GM23338 (cell line): ENCODE results near the gene CCDC40. TPM values are rescaled to one million over a fixed set of nuclear protein-coding genes. Genes with fewer than 3 reads are reported as not detected.

ENCODE experiments used
- ATAC-seq: fragments of 200-7000 bp; cut with Tn5 transposase; 3 replicates; pipeline ENCODE4 v1.9.1; 2020
- DNase-seq: peaks from one replicate; pipeline ENCODE4 v3.0.0-alpha.2; 2015; ENCODE audit warnings: low spot score
- H2AFZ ChIP-seq: fragments of 200-600 bp; sonication (generic); 2 replicates; pipeline ENCODE4 v1.8.0; 2016; ENCODE audit warnings: antibody characterized with exemption, mild to moderate bottlenecking, moderate library complexity
- H3F3A ChIP-seq: fragments of 200-600 bp; sonication (generic); replicated peaks from 2 replicates; pipeline ENCODE4 v1.8.0; 2017; ENCODE audit warnings: antibody characterized with exemption, mixed run types, low read depth
- H3K27ac ChIP-seq: fragments of 200-600 bp; sonication (generic); 2 replicates; pipeline ENCODE4 v1.6.1; 2016; ENCODE audit warnings: low read depth
- H3K27me3 ChIP-seq: fragments of 200-600 bp; sonication (generic); 2 replicates; pipeline ENCODE4 v1.8.0; 2016; ENCODE audit warnings: mild to moderate bottlenecking, mixed run types, moderate library complexity; ENCODE audit not compliant: insufficient read depth
- H3K36me3 ChIP-seq: fragments of 200-600 bp; sonication (generic); 2 replicates; pipeline ENCODE4 v1.8.0; 2016; ENCODE audit warnings: mild to moderate bottlenecking; ENCODE audit not compliant: insufficient read depth
- H3K4me1 ChIP-seq: fragments of 200-600 bp; sonication (generic); 2 replicates; pipeline ENCODE4 v1.8.0; 2016; ENCODE audit warnings: mild to moderate bottlenecking, moderate library complexity; ENCODE audit not compliant: insufficient read depth
- H3K4me2 ChIP-seq: fragments of 200-600 bp; sonication (generic); 2 replicates; pipeline ENCODE4 v1.7.1; 2017; ENCODE audit warnings: mixed run types
- H3K4me3 ChIP-seq: fragments of 200-600 bp; sonication (generic); 2 replicates; pipeline ENCODE4 v1.6.1; 2016; ENCODE audit warnings: mixed run types
- H3K79me2 ChIP-seq: fragments of 200-600 bp; sonication (generic); replicated peaks from 2 replicates; pipeline ENCODE4 v1.8.0; 2017; ENCODE audit warnings: mild to moderate bottlenecking; ENCODE audit not compliant: insufficient read depth
- H3K9me2 ChIP-seq: fragments of 200-600 bp; sonication (generic); 2 replicates; pipeline ENCODE4 v1.8.0; 2017; ENCODE audit not compliant: insufficient read depth
- H4K20me1 ChIP-seq: fragments of 200-600 bp; sonication (generic); replicated peaks from 2 replicates; pipeline ENCODE4 v1.8.0; 2017; ENCODE audit warnings: mild to moderate bottlenecking; ENCODE audit not compliant: insufficient read depth
- H3K27ac Mint-ChIP-seq: 2 replicates; pipeline ENCODE4 v1.8.0; 2020; ENCODE audit warnings: inconsistent platforms, mild to moderate bottlenecking, moderate library complexity, mixed read lengths
- H3K27me3 Mint-ChIP-seq: 3 replicates; pipeline ENCODE4 v1.8.0; 2022; ENCODE audit warnings: low read depth, mild to moderate bottlenecking, moderate library complexity, mixed read lengths, inconsistent platforms; ENCODE audit not compliant: insufficient read depth, poor library complexity
- H3K36me3 Mint-ChIP-seq: 3 replicates; pipeline ENCODE4 v1.8.0; 2021; ENCODE audit warnings: low read depth, mild to moderate bottlenecking, inconsistent platforms, moderate library complexity, mixed read lengths
- H3K4me1 Mint-ChIP-seq: 3 replicates; pipeline ENCODE4 v1.8.0; 2020; ENCODE audit warnings: mild to moderate bottlenecking, inconsistent platforms, mixed read lengths
- H3K4me3 Mint-ChIP-seq: 3 replicates; pipeline ENCODE4 v1.8.0; 2021; ENCODE audit warnings: moderate library complexity, mild to moderate bottlenecking, inconsistent platforms, mixed read lengths
- H3K9me3 Mint-ChIP-seq: 3 replicates; pipeline ENCODE4 v1.8.0; 2020; ENCODE audit warnings: moderate library complexity, mild to moderate bottlenecking, inconsistent platforms, mixed read lengths
- CREB1 ChIP-seq: fragments of 250-450 bp; sonication (Bioruptor Pico); IDR thresholded peaks from 2 replicates; pipeline ENCODE4 v1.5.0; 2020; ENCODE audit warnings: low read depth, mild to moderate bottlenecking, moderate library complexity
- EZH2 ChIP-seq: fragments of 200-600 bp; sonication (generic); IDR thresholded peaks from one replicate; pipeline ENCODE4 v1.8.0; 2017; ENCODE audit warnings: antibody characterized with exemption, mild to moderate bottlenecking, low read depth; ENCODE audit not compliant: unreplicated experiment
- EZH2phosphoT487 ChIP-seq: fragments of 200-600 bp; sonication (generic); IDR thresholded peaks from one replicate; pipeline ENCODE4 v1.8.1; 2018; ENCODE audit warnings: antibody characterized with exemption; ENCODE audit not compliant: unreplicated experiment
- JUNB ChIP-seq: IDR thresholded peaks from one replicate; pipeline ENCODE4 v1.6.1; 2016; ENCODE audit warnings: antibody characterized with exemption; ENCODE audit not compliant: unreplicated experiment
- NANOG ChIP-seq: IDR thresholded peaks from 2 replicates; pipeline ENCODE4 v1.6.1; 2016; ENCODE audit warnings: antibody characterized with exemption, borderline replicate concordance
- POLR2AphosphoS5 ChIP-seq: IDR thresholded peaks from 2 replicates; pipeline ENCODE4 v1.6.1; 2016; ENCODE audit warnings: antibody characterized with exemption, low read depth
- STAT1 ChIP-seq: IDR thresholded peaks from one replicate; pipeline ENCODE4 v1.6.1; 2016; ENCODE audit warnings: antibody characterized with exemption; ENCODE audit not compliant: unreplicated experiment
- ZNF114 ChIP-seq: fragments of 250-450 bp; sonication (Bioruptor Pico); IDR thresholded peaks from 2 replicates; pipeline ENCODE4 v1.5.0; 2020; ENCODE audit warnings: mild to moderate bottlenecking, moderate library complexity
- ZNF331 ChIP-seq: fragments of 250-450 bp; sonication (Bioruptor Pico); IDR thresholded peaks from 2 replicates; pipeline ENCODE4 v1.5.0; 2020; ENCODE audit warnings: low read depth, mild to moderate bottlenecking, moderate library complexity
- polyA plus RNA-seq: library from polyadenylated mRNA; unstranded; fragments of >200 nt; fragmentation: Nextera tagmentation; extraction: Ambion mirVana; gene quantifications from 2 replicates; pipeline ENCODE4 v1.2.1, GENCODE V29; 2016
- total RNA-seq: library from RNA; depleted of rRNA; stranded (reverse); fragments of >200 nt; shearing (Covaris generic); gene quantifications from 2 replicates; pipeline ENCODE4 v1.2.3, GENCODE V29; 2014
- TF ChIP-seq, protein P1 (sequence below): IDR thresholded peaks from 2 replicates; pipeline ENCODE4 v1.6.1; 2016; ENCODE audit warnings: antibody characterized with exemption
- TF ChIP-seq, protein P2 (sequence below): fragments of 250-450 bp; sonication (Bioruptor Pico); IDR thresholded peaks from 2 replicates; pipeline ENCODE4 v1.5.0; 2020; ENCODE audit warnings: mild to moderate bottlenecking, moderate library complexity
- TF ChIP-seq, protein P3 (sequence below), 2 experiments: fragments of 200-600 bp in 1 of 2; sonication (generic) in 1 of 2; conservative IDR thresholded peaks; 2 replicates each; pipeline versions ENCODE4 v1.5.1 to v1.6.1; 2016 to 2017; ENCODE audit warnings: antibody characterized with exemption in 2 of 2, low read depth in 2 of 2, mild to moderate bottlenecking in 2 of 2, moderate library complexity in 1 of 2

CCDC40 gene
- total and polyA plus RNA-seq, 2 experiments from 2014 or later: 7.6 to 8.1 TPM

DNA sequence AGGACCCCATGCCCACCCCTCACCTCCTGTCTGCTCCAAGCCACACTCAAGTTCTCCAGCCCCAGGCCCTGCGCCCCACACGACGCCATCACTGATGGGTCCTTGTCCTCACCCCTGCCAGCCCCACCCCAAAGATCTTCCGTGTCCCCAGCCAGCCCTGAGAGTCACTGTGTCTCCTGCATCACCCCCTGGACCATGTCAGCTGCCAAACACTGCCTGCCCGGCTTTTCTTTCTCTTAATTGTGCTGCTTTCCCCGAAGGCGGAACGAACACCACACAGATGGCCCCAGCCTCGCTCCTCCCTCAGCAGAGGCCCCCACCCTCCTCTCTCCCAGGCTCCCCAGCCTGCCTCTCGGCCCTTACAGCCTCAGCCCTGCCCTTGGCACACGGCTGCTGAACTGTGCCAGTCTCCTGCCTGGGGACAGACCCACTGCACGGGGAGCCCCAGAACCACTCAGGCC is 60.1 kb downstream of the CCDC40 start (continued):
- TF ChIP-seq, protein P1, sequence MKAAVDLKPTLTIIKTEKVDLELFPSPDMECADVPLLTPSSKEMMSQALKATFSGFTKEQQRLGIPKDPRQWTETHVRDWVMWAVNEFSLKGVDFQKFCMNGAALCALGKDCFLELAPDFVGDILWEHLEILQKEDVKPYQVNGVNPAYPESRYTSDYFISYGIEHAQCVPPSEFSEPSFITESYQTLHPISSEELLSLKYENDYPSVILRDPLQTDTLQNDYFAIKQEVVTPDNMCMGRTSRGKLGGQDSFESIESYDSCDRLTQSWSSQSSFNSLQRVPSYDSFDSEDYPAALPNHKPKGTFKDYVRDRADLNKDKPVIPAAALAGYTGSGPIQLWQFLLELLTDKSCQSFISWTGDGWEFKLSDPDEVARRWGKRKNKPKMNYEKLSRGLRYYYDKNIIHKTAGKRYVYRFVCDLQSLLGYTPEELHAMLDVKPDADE: no peak

DNA sequence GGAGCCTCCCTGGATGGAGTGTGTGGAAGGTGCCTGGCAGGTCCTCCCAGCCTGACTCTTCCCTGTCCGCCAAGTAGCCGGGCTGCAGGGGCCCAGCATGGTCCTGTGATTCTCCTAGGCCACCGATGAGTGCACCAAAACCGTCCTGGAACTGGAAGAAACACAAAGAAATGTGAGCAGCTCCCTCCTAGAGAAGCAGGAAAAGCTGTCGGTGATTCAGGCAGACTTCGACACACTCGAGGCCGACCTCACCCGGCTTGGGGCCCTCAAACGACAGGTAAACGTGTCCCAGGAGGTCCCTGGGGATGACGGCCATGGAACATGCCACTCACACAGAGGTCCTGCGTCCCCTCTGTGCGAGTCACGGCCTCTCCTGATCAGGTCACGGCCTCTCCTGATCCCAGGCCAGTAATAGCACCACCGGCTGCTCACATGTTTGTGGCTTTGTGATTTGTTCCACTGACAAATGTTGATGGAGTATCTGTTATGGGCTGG is 60.7 kb downstream of the CCDC40 start:
- Histone ChIP-seq H2AFZ (no peak overlapping the region), H3K4me3 (no peak overlapping the region), H3K4me2 (no peak overlapping the region), H3K9me2 (no peaks in the 10 kb centered on the region), H3K27ac (no peak overlapping the region), H3K36me3 (no peaks in the 10 kb centered on the region), H3K79me2 (0 out of 2 replicates have a peak, but pooled peaks cover under 1% of the 10 kb centered on the region), H4K20me1 (no peaks in the 10 kb centered on the region), H3F3A (0 out of 2 replicates have a peak, but pooled peaks cover 4% of the 10 kb centered on the region), H3K27me3 (peaks cover 8% of the 10 kb centered on the region; the same call in 1 of the 2 replicates), H3K4me1 (peaks cover 5% of the 10 kb centered on the region; the same call in 1 of the 2 replicates)
- no peaks in the 10 kb centered on the region; the same call in 2 of the 3 replicates for H3K36me3 Mint-ChIP-seq
- H3K27ac Mint-ChIP-seq: no peak overlapping the region
- ATAC-seq: no peak
- H3K9me3 Mint-ChIP-seq: no peaks in the 10 kb centered on the region; the same call in 2 of the 3 replicates
- H3K27me3 Mint-ChIP-seq: peaks cover 17% of the 10 kb centered on the region
- H3K4me1 Mint-ChIP-seq: peaks cover 5% of the 10 kb centered on the region
- H3K4me3 Mint-ChIP-seq: no peak overlapping the region
- no peak for DNase-seq
- TF ChIP-seq STAT1 (no peak), JUNB (no peak), ZNF331 (CRISPR knock-in tag) (no peak), EZH2 (no peak), CREB1 (CRISPR knock-in tag) (no peak), ZNF114 (CRISPR knock-in tag) (no peak), NANOG (no peak), POLR2AphosphoS5 (no peak), EZH2phosphoT487 (no peak)
- TF ChIP-seq, protein P2, sequence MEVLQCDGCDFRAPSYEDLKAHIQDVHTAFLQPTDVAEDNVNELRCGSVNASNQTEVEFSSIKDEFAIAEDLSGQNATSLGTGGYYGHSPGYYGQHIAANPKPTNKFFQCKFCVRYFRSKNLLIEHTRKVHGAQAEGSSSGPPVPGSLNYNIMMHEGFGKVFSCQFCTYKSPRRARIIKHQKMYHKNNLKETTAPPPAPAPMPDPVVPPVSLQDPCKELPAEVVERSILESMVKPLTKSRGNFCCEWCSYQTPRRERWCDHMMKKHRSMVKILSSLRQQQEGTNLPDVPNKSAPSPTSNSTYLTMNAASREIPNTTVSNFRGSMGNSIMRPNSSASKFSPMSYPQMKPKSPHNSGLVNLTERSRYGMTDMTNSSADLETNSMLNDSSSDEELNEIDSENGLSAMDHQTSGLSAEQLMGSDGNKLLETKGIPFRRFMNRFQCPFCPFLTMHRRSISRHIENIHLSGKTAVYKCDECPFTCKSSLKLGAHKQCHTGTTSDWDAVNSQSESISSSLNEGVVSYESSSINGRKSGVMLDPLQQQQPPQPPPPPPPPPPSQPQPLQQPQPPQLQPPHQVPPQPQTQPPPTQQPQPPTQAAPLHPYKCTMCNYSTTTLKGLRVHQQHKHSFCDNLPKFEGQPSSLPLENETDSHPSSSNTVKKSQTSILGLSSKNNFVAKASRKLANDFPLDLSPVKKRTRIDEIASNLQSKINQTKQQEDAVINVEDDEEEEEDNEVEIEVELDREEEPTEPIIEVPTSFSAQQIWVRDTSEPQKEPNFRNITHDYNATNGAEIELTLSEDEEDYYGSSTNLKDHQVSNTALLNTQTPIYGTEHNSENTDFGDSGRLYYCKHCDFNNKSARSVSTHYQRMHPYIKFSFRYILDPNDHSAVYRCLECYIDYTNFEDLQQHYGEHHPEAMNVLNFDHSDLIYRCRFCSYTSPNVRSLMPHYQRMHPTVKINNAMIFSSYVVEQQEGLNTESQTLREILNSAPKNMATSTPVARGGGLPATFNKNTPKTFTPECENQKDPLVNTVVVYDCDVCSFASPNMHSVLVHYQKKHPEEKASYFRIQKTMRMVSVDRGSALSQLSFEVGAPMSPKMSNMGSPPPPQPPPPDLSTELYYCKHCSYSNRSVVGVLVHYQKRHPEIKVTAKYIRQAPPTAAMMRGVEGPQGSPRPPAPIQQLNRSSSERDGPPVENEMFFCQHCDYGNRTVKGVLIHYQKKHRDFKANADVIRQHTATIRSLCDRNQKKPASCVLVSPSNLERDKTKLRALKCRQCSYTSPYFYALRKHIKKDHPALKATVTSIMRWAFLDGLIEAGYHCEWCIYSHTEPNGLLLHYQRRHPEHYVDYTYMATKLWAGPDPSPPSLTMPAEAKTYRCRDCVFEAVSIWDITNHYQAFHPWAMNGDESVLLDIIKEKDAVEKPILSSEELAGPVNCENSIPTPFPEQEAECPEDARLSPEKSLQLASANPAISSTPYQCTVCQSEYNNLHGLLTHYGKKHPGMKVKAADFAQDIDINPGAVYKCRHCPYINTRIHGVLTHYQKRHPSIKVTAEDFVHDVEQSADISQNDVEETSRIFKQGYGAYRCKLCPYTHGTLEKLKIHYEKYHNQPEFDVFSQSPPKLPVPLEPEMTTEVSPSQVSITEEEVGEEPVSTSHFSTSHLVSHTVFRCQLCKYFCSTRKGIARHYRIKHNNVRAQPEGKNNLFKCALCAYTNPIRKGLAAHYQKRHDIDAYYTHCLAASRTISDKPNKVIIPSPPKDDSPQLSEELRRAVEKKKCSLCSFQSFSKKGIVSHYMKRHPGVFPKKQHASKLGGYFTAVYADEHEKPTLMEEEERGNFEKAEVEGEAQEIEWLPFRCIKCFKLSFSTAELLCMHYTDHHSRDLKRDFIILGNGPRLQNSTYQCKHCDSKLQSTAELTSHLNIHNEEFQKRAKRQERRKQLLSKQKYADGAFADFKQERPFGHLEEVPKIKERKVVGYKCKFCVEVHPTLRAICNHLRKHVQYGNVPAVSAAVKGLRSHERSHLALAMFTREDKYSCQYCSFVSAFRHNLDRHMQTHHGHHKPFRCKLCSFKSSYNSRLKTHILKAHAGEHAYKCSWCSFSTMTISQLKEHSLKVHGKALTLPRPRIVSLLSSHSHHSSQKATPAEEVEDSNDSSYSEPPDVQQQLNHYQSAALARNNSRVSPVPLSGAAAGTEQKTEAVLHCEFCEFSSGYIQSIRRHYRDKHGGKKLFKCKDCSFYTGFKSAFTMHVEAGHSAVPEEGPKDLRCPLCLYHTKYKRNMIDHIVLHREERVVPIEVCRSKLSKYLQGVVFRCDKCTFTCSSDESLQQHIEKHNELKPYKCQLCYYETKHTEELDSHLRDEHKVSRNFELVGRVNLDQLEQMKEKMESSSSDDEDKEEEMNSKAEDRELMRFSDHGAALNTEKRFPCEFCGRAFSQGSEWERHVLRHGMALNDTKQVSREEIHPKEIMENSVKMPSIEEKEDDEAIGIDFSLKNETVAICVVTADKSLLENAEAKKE (CRISPR knock-in tag): no peak
- TF ChIP-seq, protein P3, sequence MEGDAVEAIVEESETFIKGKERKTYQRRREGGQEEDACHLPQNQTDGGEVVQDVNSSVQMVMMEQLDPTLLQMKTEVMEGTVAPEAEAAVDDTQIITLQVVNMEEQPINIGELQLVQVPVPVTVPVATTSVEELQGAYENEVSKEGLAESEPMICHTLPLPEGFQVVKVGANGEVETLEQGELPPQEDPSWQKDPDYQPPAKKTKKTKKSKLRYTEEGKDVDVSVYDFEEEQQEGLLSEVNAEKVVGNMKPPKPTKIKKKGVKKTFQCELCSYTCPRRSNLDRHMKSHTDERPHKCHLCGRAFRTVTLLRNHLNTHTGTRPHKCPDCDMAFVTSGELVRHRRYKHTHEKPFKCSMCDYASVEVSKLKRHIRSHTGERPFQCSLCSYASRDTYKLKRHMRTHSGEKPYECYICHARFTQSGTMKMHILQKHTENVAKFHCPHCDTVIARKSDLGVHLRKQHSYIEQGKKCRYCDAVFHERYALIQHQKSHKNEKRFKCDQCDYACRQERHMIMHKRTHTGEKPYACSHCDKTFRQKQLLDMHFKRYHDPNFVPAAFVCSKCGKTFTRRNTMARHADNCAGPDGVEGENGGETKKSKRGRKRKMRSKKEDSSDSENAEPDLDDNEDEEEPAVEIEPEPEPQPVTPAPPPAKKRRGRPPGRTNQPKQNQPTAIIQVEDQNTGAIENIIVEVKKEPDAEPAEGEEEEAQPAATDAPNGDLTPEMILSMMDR (conservative IDR thresholded peaks at IDR 0.05; ENCODE audit: low read depth in 2 of 2): no peak
- TF ChIP-seq, protein P1: no peak
